Measurements from ENCODE around the gene IGF2BP3.
"Not testable (repeated sequence)": the region's sequence is repeated elsewhere in the genome, so short reads cannot be mapped to it uniquely, and the experiment has no call there.

Gene IGF2BP3

DNA sequence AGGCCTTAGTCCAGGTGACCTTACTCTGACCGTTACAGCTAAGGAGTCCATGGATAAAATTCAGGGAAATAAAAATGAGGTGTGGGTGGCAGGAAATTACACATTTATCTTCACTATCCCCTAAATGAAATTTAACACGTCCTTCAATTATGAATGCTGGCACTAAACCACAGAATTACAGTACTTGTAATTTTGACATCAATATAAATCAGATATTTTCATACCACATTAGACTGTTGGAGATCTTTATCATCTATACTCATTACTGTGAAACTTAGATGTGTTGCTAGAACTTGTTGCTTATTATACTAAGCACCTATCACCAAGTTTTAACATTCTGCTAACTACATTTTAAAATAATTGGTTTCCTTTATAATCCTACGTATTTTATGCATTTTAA, 51.1 kb downstream of the IGF2BP3 start:
- DNase-seq: no peak

DNA sequence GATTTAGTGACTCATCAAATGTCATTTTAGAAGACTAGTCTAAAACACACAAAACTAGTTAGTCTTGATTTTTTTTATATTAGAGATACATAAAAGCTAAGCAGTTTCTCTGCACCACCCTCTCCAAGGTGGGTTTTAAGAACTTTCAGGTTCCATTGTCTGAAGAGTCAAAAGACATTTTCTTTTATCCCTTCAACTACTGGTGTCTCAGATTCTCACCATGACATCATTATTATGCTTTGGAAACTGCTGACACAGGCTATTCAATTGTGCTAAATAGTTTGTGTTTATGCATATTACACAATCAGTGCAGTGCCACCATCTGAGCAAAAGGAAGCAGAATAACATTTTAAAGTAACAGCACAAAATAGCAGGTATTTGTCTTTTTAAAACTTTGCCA, 52.2 kb downstream of the IGF2BP3 start:
- DNase-seq: no peak

- DNase-seq: no peak
Measured at GRCh38 chr7:23415198-23415597, 55.1 kb downstream of the IGF2BP3 start.

DNA sequence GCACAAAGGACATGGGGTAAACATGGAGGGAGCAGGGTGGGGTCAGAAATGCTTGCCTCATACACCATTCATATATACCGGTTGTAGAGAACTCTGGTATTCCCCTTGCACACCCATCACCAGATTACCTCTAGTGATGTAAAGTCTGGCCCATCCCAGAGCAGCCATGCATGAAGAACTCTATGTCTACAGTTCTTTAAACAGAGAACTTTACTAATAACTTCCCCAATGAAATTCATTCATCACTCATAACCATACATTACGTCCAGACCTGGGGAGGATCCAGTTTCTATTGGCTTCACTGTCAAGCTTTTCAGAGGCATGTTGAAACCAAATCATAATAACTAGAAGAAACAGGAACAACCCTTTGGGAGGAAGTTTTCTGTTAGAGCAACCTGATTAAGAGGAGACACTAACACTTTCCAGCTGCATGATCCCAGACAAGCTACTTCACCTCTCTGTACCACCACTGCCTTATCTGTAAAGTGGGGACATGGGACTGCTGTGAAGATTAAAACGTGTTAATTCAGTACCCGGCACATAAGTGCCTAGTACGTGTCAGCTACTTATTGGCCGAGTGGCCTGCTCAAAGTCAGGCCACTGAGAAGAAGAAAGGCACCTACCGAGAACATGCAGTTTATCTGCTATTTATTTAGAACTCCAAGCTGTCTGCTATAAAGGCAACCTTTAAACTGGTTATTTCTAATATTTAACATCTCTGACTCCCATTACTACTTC, 59.7 kb downstream of the IGF2BP3 start:
- DNase-seq: no peak

- DNase-seq: not testable (repeated sequence)
Measured at GRCh38 chr7:23406564-23406963, 63.7 kb downstream of the IGF2BP3 start.

GRCh38 chr7:23405240-23405618, 65.1 kb downstream of the IGF2BP3 start:
- DNase-seq: no peak

DNA sequence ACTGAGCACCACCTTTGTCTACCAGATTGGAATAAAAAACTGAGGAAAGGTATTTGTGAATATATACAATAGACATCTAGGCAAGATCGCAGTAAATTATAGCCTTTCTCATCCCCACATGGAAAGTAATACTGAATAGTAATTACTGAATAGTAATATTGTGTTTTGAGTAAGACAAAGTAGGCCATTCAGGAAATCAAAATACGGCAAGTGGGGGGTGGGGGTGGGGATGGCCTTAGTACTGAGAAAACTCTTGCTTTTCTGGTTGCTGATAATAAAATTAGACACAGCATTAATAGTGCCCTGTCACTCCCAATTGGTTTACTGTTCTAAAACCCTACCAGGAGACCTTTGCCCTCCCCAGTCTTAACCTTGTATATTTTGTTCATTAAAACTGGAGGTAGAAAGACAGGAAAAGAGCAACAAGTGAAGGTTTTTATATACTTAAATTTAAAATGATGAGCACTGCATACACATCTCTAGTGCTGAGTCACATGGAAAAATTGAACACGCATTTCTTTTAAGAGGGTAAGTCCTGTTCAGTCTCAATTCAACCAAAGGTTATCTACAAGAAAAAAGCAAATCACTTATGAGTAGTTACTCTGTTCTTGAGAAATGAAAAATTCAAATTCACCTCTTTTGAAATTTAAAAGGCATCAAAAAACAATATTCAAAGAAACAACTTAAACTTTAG, 65.6 kb downstream of the IGF2BP3 start:
- DNase-seq: no peak

DNA sequence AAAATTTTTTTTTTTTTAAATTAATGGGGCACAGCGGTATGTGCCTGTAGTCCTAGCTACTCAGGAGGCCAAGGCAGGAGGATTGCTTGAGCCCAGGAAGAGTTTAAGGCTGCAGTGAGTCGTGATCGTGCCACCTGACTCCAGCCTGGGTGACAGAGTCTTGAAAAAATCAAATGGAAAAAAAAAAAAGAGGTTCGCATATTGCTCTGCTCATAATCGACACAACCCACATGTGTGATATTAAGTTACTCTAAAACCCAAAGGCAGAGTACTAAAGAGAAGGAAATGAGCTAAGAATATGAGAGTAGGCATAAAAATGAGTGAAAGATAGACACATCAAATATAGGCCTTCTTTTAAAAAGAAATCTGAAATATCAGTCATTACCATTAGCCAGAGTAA, 66.3 kb downstream of the IGF2BP3 start:
- no peak for DNase-seq

- DNase-seq: not testable (repeated sequence)
Measured at GRCh38 chr7:23398090-23398489, 72.2 kb downstream of the IGF2BP3 start.

GRCh38 chr7:23397241-23397640, 73.0 kb downstream of the IGF2BP3 start:
- no peak for DNase-seq

GRCh38 chr7:23396222-23397015, 73.9 kb downstream of the IGF2BP3 start:
- no peak for DNase-seq

GRCh38 chr7:23394488-23395171, 75.7 kb downstream of the IGF2BP3 start:
- DNase-seq: no peak

- no peak for DNase-seq
Measured at GRCh38 chr7:23393636-23394035, 76.7 kb downstream of the IGF2BP3 start.

DNA sequence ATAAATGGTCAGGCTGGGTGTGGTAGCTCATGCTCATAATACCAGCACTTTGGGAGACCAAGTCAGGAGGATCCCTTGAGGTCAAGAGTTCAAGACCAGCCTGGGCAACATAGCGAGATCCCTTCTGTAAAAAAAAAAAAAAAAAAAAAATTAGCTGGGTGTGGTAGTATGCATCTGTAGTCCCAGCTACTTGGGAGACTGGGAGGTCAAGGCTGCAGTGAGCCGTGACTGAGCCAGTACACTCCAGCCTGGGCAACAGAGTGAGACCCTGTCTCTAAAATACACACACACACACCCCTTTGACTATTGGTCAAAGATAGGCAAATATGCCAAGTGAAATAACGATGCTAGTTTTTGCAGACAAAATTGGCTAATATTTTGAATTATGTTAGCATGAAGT, 80.6 kb downstream of the IGF2BP3 start:
- DNase-seq: no peak

DNA sequence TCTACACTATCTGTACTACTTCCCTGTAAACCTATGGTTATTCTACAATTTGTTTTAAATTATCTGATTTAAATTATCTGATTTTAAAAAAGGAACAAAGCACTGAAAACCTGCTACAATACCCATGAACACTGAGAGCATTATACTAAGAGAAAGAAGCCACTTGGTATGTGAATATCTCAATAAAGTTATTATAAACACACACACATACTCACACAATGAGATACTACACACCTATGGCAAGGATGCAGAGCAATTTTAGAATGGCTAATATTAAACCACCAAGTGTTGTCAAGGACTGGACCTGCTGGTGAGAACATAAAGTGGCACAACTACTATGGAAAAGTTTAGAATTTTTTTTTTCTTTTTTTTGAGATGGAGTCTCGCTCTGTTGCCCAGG, 82.7 kb downstream of the IGF2BP3 start:
- DNase-seq: no peak

DNA sequence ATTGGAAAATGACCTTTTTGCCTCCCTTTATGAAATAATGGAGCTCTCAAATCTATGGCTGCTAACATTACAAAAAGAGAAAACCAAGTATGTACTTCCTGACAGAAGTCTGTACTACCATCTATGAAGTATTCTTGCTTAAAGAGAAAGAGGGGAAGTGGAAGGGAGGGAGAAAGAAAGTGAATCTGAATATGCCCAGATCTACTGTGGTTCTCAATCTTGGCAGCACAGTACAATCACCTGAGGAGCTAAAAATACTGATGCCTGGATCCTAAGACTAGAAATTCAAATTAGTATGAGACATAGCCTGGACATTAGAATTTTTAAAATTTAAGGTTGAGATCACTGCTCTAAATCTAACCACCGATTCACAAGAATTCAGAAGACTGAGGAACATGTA, 85.2 kb downstream of the IGF2BP3 start:
- DNase-seq: no peak

GRCh38 chr7:23383225-23383624, 87.1 kb downstream of the IGF2BP3 start:
- no peak for DNase-seq

DNA sequence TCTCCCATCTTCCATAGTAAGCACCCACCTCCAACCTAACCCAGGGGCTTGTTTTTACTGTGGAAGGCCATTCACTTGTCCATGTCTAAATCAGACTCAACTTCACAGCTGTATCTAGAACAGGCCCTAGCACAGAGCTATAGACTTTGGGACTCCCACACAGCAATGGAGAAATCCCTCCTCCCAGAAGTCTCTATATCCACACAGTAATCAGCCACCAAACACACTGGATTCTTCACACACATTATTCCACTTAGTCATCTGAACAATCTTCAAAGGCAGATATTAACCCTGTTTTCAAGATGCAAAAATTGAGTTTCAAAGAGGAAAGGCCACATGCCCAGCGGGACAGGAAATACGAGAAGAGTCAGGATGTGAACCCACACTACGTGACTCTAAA, 89.3 kb downstream of the IGF2BP3 start:
- no peak for DNase-seq

DNA sequence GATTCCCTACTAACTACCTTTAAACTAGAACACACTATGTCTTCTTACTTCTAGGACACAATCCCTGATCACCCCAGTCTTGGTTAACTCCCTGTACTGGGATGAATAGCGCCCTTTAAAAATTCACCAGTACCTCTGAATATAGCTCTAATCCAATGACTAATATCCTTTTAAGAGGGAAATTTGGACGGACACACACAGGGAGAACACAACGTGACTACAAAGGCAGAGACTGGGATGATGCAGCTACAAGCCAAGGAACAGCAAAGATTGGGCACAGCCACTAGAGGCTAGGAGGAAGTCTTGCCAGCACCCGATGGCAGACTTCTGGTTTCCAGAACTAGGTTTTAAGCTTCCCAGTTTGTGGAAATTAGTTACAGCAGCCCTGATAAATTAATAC, 89.7 kb downstream of the IGF2BP3 start:
- DNase-seq: no peak

- no peak for DNase-seq
Measured at GRCh38 chr7:23378996-23379395, 91.3 kb downstream of the IGF2BP3 start.

GRCh38 chr7:23377134-23377533, 93.2 kb downstream of the IGF2BP3 start:
- no peak for DNase-seq

DNA sequence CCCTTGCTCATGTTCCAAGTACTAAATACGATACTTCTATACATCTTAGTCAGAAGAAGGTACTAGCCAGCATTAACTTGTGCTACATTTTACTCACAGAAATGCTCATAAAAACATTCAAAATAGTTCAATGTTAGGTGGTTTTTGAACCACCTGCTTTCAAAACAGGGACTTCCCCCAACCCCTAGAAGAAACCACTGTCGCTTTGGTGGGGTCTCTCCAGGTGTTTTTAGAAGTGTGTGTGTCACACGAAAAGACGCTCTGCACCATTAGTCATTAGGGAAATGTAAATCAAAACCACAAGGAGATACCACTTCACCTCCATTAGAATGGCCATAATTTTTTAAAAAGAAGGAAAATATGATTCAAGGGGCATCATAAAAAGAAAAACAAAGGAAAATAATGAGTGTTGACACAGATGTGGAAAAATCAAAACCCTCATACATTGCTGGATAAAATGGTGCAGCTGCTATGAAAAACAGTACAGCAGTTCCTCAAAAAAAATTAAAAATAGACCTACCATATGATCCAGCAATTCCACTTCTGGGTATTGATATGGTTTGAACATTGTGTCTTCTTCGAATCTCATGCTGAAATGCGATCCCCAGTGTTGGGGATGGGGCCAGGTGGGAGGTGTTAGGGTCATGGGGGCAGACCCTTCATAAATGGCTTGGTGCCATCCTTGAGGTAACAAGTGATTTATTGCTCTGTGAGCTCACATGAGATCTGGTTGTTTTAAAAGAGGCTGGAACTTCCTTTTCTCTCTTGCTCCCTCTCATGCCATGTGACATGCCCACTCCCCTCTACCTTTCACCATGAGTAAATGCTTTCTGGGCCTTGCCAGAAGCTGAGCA, 96.9 kb downstream of the IGF2BP3 start:
- no peak for DNase-seq

Measured in T-helper 9 cell (primary cell).